CD4-positive, alpha-beta T cell treated with Interleukin-2 at 100 ng/mL for 4 hours (primary cell): ENCODE data around the gene OSBPL9.
"Not testable (repeated sequence)": the region's sequence is repeated elsewhere in the genome, so short reads cannot be mapped to it uniquely, and the experiment has no call there.

ENCODE experiments used
- DNase-seq: peaks from one replicate; pipeline ENCODE4 v3.0.0-alpha.2; 2020; ENCODE audit warnings: low spot score

OSBPL9 gene

GRCh38 chr1:51789342-51789741 is 172.4 kb downstream of the OSBPL9 start:
- DNase-seq = no peak

- DNase-seq = no peak
These were observed 173.5 kb downstream of the OSBPL9 start for GRCh38 chr1:51790385-51790784.

- DNase-seq = no peak
These were observed 175.0 kb downstream of the OSBPL9 start for GRCh38 chr1:51791888-51792287.

- DNase-seq = no peak
These were observed 176.0 kb downstream of the OSBPL9 start for GRCh38 chr1:51792864-51793263.

GRCh38 chr1:51794260-51794659 is 177.4 kb downstream of the OSBPL9 start:
- no peak for DNase-seq

- no peak for DNase-seq
These were observed 178.0 kb downstream of the OSBPL9 start for GRCh38 chr1:51794868-51795267.

- DNase-seq = no peak
These were observed 182.5 kb downstream of the OSBPL9 start for GRCh38 chr1:51799372-51799771.

GRCh38 chr1:51814513-51814912 is 197.6 kb downstream of the OSBPL9 start:
- DNase-seq = no peak

GRCh38 chr1:51818487-51818886 is 201.6 kb downstream of the OSBPL9 start:
- DNase-seq = no peak

- not testable (repeated sequence) for DNase-seq
These were observed 202.1 kb downstream of the OSBPL9 start for GRCh38 chr1:51819021-51819420.

GRCh38 chr1:51819810-51820209 is 202.9 kb downstream of the OSBPL9 start:
- no peak for DNase-seq

GRCh38 chr1:51829058-51829457 is 212.2 kb downstream of the OSBPL9 start:
- no peak for DNase-seq

GRCh38 chr1:51833700-51834099 is 216.8 kb downstream of the OSBPL9 start:
- DNase-seq = no peak

- no peak for DNase-seq
These were observed 220.4 kb downstream of the OSBPL9 start for GRCh38 chr1:51837243-51837642.
